ENCODE results near the gene CORO2A. TPM values are rescaled to one million over a fixed set of nuclear protein-coding genes. Genes with fewer than 3 reads are reported as not detected.

Gene CORO2A
- total and polyA plus RNA-seq, 2 of the 4 experiments (the other 2 are of a cell fraction), result 1.9 to 2.2 TPM

DNA sequence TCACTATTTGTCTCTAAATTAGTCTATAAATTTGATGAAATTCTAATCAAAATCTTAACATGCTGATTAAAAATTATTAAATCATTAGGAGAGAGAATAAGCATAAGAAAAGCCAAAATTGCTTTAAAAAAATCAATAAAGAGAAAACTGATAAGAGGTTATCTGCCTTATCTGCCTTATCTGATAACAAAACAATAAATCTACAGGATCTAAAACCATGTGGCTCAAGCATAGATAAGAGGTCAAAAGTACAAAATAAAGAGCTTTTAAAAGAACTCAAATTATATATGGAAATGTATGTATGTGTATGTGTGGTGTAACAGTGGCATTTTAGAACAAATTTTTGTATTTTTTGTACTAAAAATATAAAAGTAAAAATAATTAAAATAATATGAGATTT lies 92.0 kb downstream of the CORO2A start:
- Histone ChIP-seq H3K27me3 (ENCODE audit: control insufficient read depth, insufficient read depth, low read length) (no peaks in the 10 kb centered on the region), H3K9me3 (ENCODE audit: control insufficient read depth, insufficient read depth, low read length) (no peaks in the 10 kb centered on the region), H3K36me3 (ENCODE audit: control insufficient read depth, insufficient read depth, low read length) (peaks cover 1% of the 10 kb centered on the region; the same call in 1 of the 2 replicates), H3K4me3 (ENCODE audit: insufficient read depth, low read depth, low read length) (no peak overlapping the region), H3K79me1 (ENCODE audit: low read depth in 1 of 2, low read length in 2 of 2) (no peaks in the 10 kb centered on the region), H2BK20ac (ENCODE audit: low read depth, low read length) (no peak overlapping the region), H3K23ac (ENCODE audit: low read depth, low read length) (no peak overlapping the region), H4K8ac (ENCODE audit: low read depth in 2 of 2, low read length in 2 of 2) (no peak overlapping the region), H2AK5ac (ENCODE audit: low read depth, low read length) (no peak overlapping the region), H2BK15ac (ENCODE audit: low read depth, low read length) (no peak overlapping the region), H2BK5ac (ENCODE audit: low read depth, low read length, poor library complexity, severe bottlenecking) (no peak overlapping the region), H3K9me1 (ENCODE audit: insufficient read depth, low read length) (no peaks in the 10 kb centered on the region; the same call in 1 of the 2 replicates), H4K5ac (ENCODE audit: low read depth, low read length) (no peak overlapping the region), H3K9ac (ENCODE audit: low read depth, low read length) (no peak overlapping the region), H4K20me1 (ENCODE audit: insufficient read depth, low read length) (no peaks in the 10 kb centered on the region), H3K4me2 (ENCODE audit: low read depth, low read length) (no peak overlapping the region), H4K91ac (ENCODE audit: insufficient read depth, low read depth, low read length) (no peak overlapping the region), H2AK9ac (replicated peaks; ENCODE audit: low read depth, low read length, poor library complexity) (no peak overlapping the region), H3K4me1 (ENCODE audit: control insufficient read depth, insufficient read depth, low read length) (no peaks in the 10 kb centered on the region), H3K4ac (ENCODE audit: low read depth, low read length) (no peak overlapping the region), H2AFZ (replicated peaks; ENCODE audit: low read length, poor library complexity) (no peak overlapping the region), H3K56ac (ENCODE audit: extremely low read depth, insufficient read depth, low read length) (no peak overlapping the region), H3K18ac (ENCODE audit: low read depth, low read length) (no peak overlapping the region), H2BK120ac (ENCODE audit: low read depth, low read length) (no peak overlapping the region), H3K27ac (ENCODE audit: insufficient read depth, low read length) (no peak overlapping the region), H3K14ac (replicated peaks; ENCODE audit: low read depth, low read length) (no peak overlapping the region)
- in situ Hi-C loops (cut with MboI; ENCODE audit: low sequenced_read_pairs) (no loop called here), dilution Hi-C loops (cut with HindIII; ENCODE audit: low sequenced_read_pairs, unreplicated experiment) (no loop called here), intact Hi-C loops (cut with micrococcal nuclease) (loop anchor here (1.0 kb wide), 1 partner anchor 9 kb away; no protein-coding TSS in a partner anchor)
- ATAC-seq (ENCODE audit: low read depth) (no peak), DNase-seq (no peak)
- no peak for TF ChIP-seq RCOR1 (IDR thresholded peaks at IDR 0.05; ENCODE audit: insufficient replicate concordance, low read length)
- TF ChIP-seq NFE2L2 (IDR thresholded peaks at IDR 0.05; ENCODE audit: low read depth, low read length), result no peak
- POLR2A ChIA-PET (ENCODE audit: unreplicated experiment), result interaction anchor here (0.5 kb wide), 1 partner anchor 590 kb away, joined by 3 read pairs; no protein-coding TSS in a partner anchor
- no TSS peak for BruUV-seq (replicated peaks)
- CTCF ChIA-PET, result interaction anchor here (1.5 kb wide), 1 partner anchor 9 kb away, joined by 3 read pairs; no protein-coding TSS in a partner anchor

All from IMR-90 (cell line).